ENCODE measurements around the gene GPM6B. TPM values are rescaled to one million over a fixed set of nuclear protein-coding genes. Genes with fewer than 3 reads are reported as not detected.

Gene GPM6B
- total RNA-seq, 2 experiments from 2014 or later, result not detected

GRCh38 chrX:13768939-13769338 is 48.0 kb downstream of the GPM6B start:
- H3K27ac ChIP-seq (ENCODE audit: low read depth, low read length, poor library complexity, severe bottlenecking), result no peak overlapping the region

DNA sequence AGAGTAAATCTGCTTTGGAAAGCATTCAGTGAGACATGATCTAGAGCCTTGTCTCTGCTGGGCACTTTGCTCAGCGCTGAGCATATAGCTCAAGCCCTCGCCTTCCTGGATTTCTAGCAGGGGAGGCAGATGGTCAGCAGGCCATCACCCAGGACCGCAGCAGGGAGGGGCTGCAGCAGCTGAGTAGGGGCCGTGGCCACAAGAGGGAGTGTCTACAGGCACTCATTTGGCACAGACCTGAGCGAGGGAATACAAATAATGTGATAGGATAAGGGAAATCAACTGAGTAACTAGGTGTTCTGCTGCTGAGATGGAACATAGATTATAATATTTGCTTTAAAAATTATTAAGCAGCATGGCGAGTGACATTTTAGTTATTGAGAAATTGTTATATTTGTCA is 52.1 kb downstream of the GPM6B start:
- BruUV-seq (replicated peaks), result no TSS peak
- Histone ChIP-seq H3K9me3 (ENCODE audit: low read length) (no peaks in the 10 kb centered on the region), H3K79me2 (ENCODE audit: insufficient read depth, low read depth, low read length) (peaks cover 26% of the 10 kb centered on the region; the same call in 1 of the 2 replicates), H3K4me1 (ENCODE audit: insufficient read depth, low read length, poor library complexity, severe bottlenecking) (peaks cover 26% of the 10 kb centered on the region), H4K20me1 (ENCODE audit: insufficient read depth, low read length) (no peaks in the 10 kb centered on the region), H3K27ac (ENCODE audit: low read depth, low read length, poor library complexity, severe bottlenecking) (no peak overlapping the region), H2AFZ (ENCODE audit: low read length) (no peak overlapping the region), H3K9me2 (ENCODE audit: insufficient read depth, low read length) (no peaks in the 10 kb centered on the region), H3K4me3 (ENCODE audit: low read depth, low read length, poor library complexity, severe bottlenecking) (no peak overlapping the region), H3K4me2 (ENCODE audit: low read length) (no peak overlapping the region), H3K36me3 (ENCODE audit: insufficient read depth, low read length) (peaks cover 99% of the 10 kb centered on the region)
- no peak for DNase-seq (ENCODE audit: low spot score)
- intact Hi-C loops (cut with micrococcal nuclease; ENCODE audit: unreplicated experiment), result no loop called here
- TF ChIP-seq EZH2phosphoT487 (IDR thresholded peaks at IDR 0.05; ENCODE audit: borderline replicate concordance, low read depth, low read length) (no peak), CTCF (conservative IDR thresholded peaks at IDR 0.05; ENCODE audit: low read length) (peak; percentile 35; the same call in 1 of the 2 replicates)
- POLR2A ChIA-PET, result interaction anchor here (0.8 kb wide), 1 partner anchor 10 kb away, joined by 3 read pairs; no protein-coding TSS in a partner anchor
- CTCF ChIA-PET (ENCODE audit: unreplicated experiment), result no interaction called here

More at GRCh38 chrX:13768939-13769338, 48.0 kb downstream of the GPM6B start:
- POLR2A ChIA-PET, result no interaction called here
- intact Hi-C loops (cut with micrococcal nuclease; ENCODE audit: unreplicated experiment), result no loop called here
- peaks cover 99% of the 10 kb centered on the region for H3K36me3 ChIP-seq (ENCODE audit: insufficient read depth, low read length)
- H3K4me1 ChIP-seq (ENCODE audit: insufficient read depth, low read length, poor library complexity, severe bottlenecking), result no peaks in the 10 kb centered on the region
- H3K4me2 ChIP-seq (ENCODE audit: low read length), result no peak overlapping the region
- no peaks in the 10 kb centered on the region for H3K9me2 ChIP-seq (ENCODE audit: insufficient read depth, low read length)
- no peak overlapping the region for H3K4me3 ChIP-seq (ENCODE audit: low read depth, low read length, poor library complexity, severe bottlenecking)
- no peaks in the 10 kb centered on the region for H4K20me1 ChIP-seq (ENCODE audit: insufficient read depth, low read length)
- no peak for TF ChIP-seq EZH2phosphoT487 (IDR thresholded peaks at IDR 0.05; ENCODE audit: borderline replicate concordance, low read depth, low read length)
- TF ChIP-seq CTCF (conservative IDR thresholded peaks at IDR 0.05; ENCODE audit: low read length), result no peak
- BruUV-seq (replicated peaks), result no TSS peak
- CTCF ChIA-PET (ENCODE audit: unreplicated experiment), result no interaction called here
- no peaks in the 10 kb centered on the region for H3K79me2 ChIP-seq (ENCODE audit: insufficient read depth, low read depth, low read length)
- no peaks in the 10 kb centered on the region for H3K9me3 ChIP-seq (ENCODE audit: low read length)
- DNase-seq (ENCODE audit: low spot score), result no peak
- H2AFZ ChIP-seq (ENCODE audit: low read length), result no peak overlapping the region

DNA sequence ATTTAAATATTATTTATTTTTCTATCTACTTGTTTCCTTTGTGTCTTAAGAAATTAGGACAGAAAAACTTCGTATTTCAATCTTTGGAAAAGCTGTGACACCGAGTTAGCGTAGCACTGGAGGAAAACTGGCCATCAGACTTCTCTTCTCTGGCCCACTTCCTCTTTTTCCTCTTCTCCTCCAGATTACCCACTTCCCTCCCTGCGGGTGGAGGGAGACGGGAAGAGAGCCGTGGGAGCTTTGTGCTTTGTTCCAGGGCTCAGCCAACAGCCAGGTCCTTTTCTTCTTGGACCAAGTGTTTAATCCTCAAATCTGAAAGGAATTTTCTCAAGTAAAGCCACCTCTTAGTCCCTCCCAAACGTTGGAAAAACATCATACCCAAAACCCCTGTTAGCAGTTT is 52.6 kb downstream of the GPM6B start:
- no TSS peak for BruUV-seq (replicated peaks)
- Histone ChIP-seq H3K27ac (ENCODE audit: low read depth, low read length, poor library complexity, severe bottlenecking) (no peak overlapping the region), H3K4me2 (ENCODE audit: low read length) (no peak overlapping the region), H3K79me2 (ENCODE audit: insufficient read depth, low read depth, low read length) (peaks cover 26% of the 10 kb centered on the region; the same call in 1 of the 2 replicates), H2AFZ (ENCODE audit: low read length) (no peak overlapping the region), H3K9me2 (ENCODE audit: insufficient read depth, low read length) (no peaks in the 10 kb centered on the region), H3K4me3 (ENCODE audit: low read depth, low read length, poor library complexity, severe bottlenecking) (no peak overlapping the region), H4K20me1 (ENCODE audit: insufficient read depth, low read length) (no peaks in the 10 kb centered on the region), H3K9me3 (ENCODE audit: low read length) (no peaks in the 10 kb centered on the region), H3K4me1 (ENCODE audit: insufficient read depth, low read length, poor library complexity, severe bottlenecking) (peaks cover 31% of the 10 kb centered on the region), H3K36me3 (ENCODE audit: insufficient read depth, low read length) (peaks cover 96% of the 10 kb centered on the region)
- TF ChIP-seq EZH2phosphoT487 (IDR thresholded peaks at IDR 0.05; ENCODE audit: borderline replicate concordance, low read depth, low read length), result no peak
- no peak for TF ChIP-seq CTCF (conservative IDR thresholded peaks at IDR 0.05; ENCODE audit: low read length)
- POLR2A ChIA-PET, result interaction anchor here (0.8 kb wide), 1 partner anchor 9 kb away, joined by 3 read pairs; no protein-coding TSS in a partner anchor
- intact Hi-C loops (cut with micrococcal nuclease; ENCODE audit: unreplicated experiment), result no loop called here
- CTCF ChIA-PET (ENCODE audit: unreplicated experiment), result no interaction called here
- DNase-seq (ENCODE audit: low spot score), result no peak
